ENCODE data around the gene EGFR.

The EGFR gene

GRCh38 chr7:55154096-55154495 is 135.3 kb downstream of the EGFR start:
- no peaks in the 10 kb centered on the region for H3K27me3 ChIP-seq (ENCODE audit: control insufficient read depth, insufficient read depth, low read length)
- no peak overlapping the region for H3K9ac ChIP-seq (ENCODE audit: low read length)

DNA sequence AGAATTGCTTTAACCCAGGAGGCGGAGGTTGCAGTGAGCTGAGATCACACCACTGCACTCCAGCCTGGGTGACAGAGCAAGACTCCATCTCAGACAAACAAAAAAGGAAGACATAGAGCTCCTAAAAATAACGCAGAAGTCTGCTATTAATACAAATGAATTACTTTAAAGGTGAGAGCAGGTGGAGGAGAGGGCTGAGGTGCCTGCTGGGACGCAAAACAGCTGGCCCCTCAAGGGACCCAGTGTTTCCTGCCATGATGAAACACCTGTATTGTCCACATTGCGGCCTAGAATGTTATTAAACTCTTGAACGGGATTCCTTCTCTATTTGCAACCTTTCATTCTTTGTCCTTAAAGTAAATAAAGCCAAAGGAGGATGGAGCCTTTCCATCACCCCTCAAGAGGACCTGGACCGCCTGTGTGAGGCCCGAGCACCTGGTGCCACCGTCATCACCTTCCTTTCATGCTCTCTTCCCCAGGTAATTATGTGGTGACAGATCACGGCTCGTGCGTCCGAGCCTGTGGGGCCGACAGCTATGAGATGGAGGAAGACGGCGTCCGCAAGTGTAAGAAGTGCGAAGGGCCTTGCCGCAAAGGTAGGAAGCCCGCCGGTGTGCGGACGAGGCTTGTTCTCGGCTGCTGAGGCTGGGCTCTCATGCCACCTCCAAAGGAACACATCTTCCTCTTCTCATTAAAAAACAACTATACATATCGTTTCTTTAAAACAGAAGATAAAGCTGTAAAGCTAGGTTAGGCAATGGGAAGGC is 136.7 kb downstream of the EGFR start:
- no peak overlapping the region for H3K9ac ChIP-seq (ENCODE audit: low read length)
- H3K36me3 ChIP-seq (ENCODE audit: control insufficient read depth, insufficient read depth, low read length) = no peaks in the 10 kb centered on the region
- H3K4me1 ChIP-seq (ENCODE audit: control insufficient read depth, insufficient read depth, low read length) = peaks cover 34% of the 10 kb centered on the region
- no peak overlapping the region for H3K4me3 ChIP-seq (ENCODE audit: low read depth, low read length)
- no peaks in the 10 kb centered on the region for H3K27me3 ChIP-seq (ENCODE audit: control insufficient read depth, insufficient read depth, low read length)
- no peak overlapping the region for H3K27ac ChIP-seq (ENCODE audit: low read depth, low read length)
- H3K9me3 ChIP-seq (ENCODE audit: control insufficient read depth, insufficient read depth, low read depth, low read length) = no peaks in the 10 kb centered on the region

More at GRCh38 chr7:55154096-55154495, 135.3 kb downstream of the EGFR start:
- peaks cover 32% of the 10 kb centered on the region for H3K4me1 ChIP-seq (ENCODE audit: control insufficient read depth, insufficient read depth, low read length)
- no peak overlapping the region for H3K4me3 ChIP-seq (ENCODE audit: low read depth, low read length)
- H3K36me3 ChIP-seq (ENCODE audit: control insufficient read depth, insufficient read depth, low read length) = no peaks in the 10 kb centered on the region
- no peak overlapping the region for H3K27ac ChIP-seq (ENCODE audit: low read depth, low read length)
- no peaks in the 10 kb centered on the region for H3K9me3 ChIP-seq (ENCODE audit: control insufficient read depth, insufficient read depth, low read depth, low read length)

GRCh38 chr7:55156919-55157763 is 138.3 kb downstream of the EGFR start:
- peak overlapping the region; percentile 31; the same call in 1 of the 2 replicates for H3K4me3 ChIP-seq (ENCODE audit: low read depth, low read length)
- no peaks in the 10 kb centered on the region for H3K27me3 ChIP-seq (ENCODE audit: control insufficient read depth, insufficient read depth, low read length)
- peaks cover 34% of the 10 kb centered on the region for H3K4me1 ChIP-seq (ENCODE audit: control insufficient read depth, insufficient read depth, low read length)
- no peaks in the 10 kb centered on the region for H3K36me3 ChIP-seq (ENCODE audit: control insufficient read depth, insufficient read depth, low read length)
- H3K9ac ChIP-seq (ENCODE audit: low read length) = peak overlapping the region; percentile 26
- no peak overlapping the region for H3K27ac ChIP-seq (ENCODE audit: low read depth, low read length)
- H3K9me3 ChIP-seq (ENCODE audit: control insufficient read depth, insufficient read depth, low read depth, low read length) = no peaks in the 10 kb centered on the region

DNA sequence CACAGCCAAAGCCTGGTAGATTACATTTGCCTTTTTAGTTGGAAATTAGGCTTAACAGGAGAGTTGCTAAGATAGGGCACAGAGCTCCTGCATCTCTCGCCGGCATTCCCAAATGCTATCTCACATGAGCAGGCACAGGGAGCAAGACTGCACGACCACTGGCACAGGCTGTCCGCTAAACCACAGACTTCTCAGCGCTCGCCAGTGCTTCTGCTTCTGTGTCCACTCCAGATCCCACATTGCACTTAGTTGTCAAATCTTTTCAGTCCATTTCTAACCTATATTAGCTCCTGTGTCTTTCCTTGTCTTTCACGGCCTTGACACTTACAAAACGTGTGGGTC is 138.9 kb downstream of the EGFR start:
- Histone ChIP-seq H3K36me3 (ENCODE audit: control insufficient read depth, insufficient read depth, low read length) (no peaks in the 10 kb centered on the region), H3K4me3 (ENCODE audit: low read depth, low read length) (no peak overlapping the region), H3K9me3 (ENCODE audit: control insufficient read depth, insufficient read depth, low read depth, low read length) (no peaks in the 10 kb centered on the region), H3K9ac (ENCODE audit: low read length) (no peak overlapping the region), H3K27ac (ENCODE audit: low read depth, low read length) (no peak overlapping the region), H3K4me1 (ENCODE audit: control insufficient read depth, insufficient read depth, low read length) (peaks cover 30% of the 10 kb centered on the region), H3K27me3 (ENCODE audit: control insufficient read depth, insufficient read depth, low read length) (no peaks in the 10 kb centered on the region)

GRCh38 chr7:55158541-55159382 is 139.9 kb downstream of the EGFR start:
- no peak overlapping the region for H3K4me3 ChIP-seq (ENCODE audit: low read depth, low read length)
- H3K9me3 ChIP-seq (ENCODE audit: control insufficient read depth, insufficient read depth, low read depth, low read length) = no peaks in the 10 kb centered on the region
- H3K4me1 ChIP-seq (ENCODE audit: control insufficient read depth, insufficient read depth, low read length) = peaks cover 28% of the 10 kb centered on the region
- no peak overlapping the region for H3K27ac ChIP-seq (ENCODE audit: low read depth, low read length)
- no peak overlapping the region for H3K9ac ChIP-seq (ENCODE audit: low read length)
- H3K36me3 ChIP-seq (ENCODE audit: control insufficient read depth, insufficient read depth, low read length) = no peaks in the 10 kb centered on the region
- no peaks in the 10 kb centered on the region for H3K27me3 ChIP-seq (ENCODE audit: control insufficient read depth, insufficient read depth, low read length)

GRCh38 chr7:55160539-55160938 is 141.7 kb downstream of the EGFR start:
- no peak overlapping the region for H3K9ac ChIP-seq (ENCODE audit: low read length)
- H3K36me3 ChIP-seq (ENCODE audit: control insufficient read depth, insufficient read depth, low read length) = no peaks in the 10 kb centered on the region
- H3K27ac ChIP-seq (ENCODE audit: low read depth, low read length) = no peak overlapping the region
- H3K27me3 ChIP-seq (ENCODE audit: control insufficient read depth, insufficient read depth, low read length) = no peaks in the 10 kb centered on the region
- no peak overlapping the region for H3K4me3 ChIP-seq (ENCODE audit: low read depth, low read length)
- H3K4me1 ChIP-seq (ENCODE audit: control insufficient read depth, insufficient read depth, low read length) = peaks cover 28% of the 10 kb centered on the region
- H3K9me3 ChIP-seq (ENCODE audit: control insufficient read depth, insufficient read depth, low read depth, low read length) = no peaks in the 10 kb centered on the region

GRCh38 chr7:55161154-55161687 is 142.4 kb downstream of the EGFR start:
- H3K4me3 ChIP-seq (ENCODE audit: low read depth, low read length) = no peak overlapping the region
- no peaks in the 10 kb centered on the region for H3K9me3 ChIP-seq (ENCODE audit: control insufficient read depth, insufficient read depth, low read depth, low read length)
- no peak overlapping the region for H3K27ac ChIP-seq (ENCODE audit: low read depth, low read length)
- no peak overlapping the region for H3K9ac ChIP-seq (ENCODE audit: low read length)
- H3K36me3 ChIP-seq (ENCODE audit: control insufficient read depth, insufficient read depth, low read length) = no peaks in the 10 kb centered on the region
- H3K27me3 ChIP-seq (ENCODE audit: control insufficient read depth, insufficient read depth, low read length) = no peaks in the 10 kb centered on the region
- H3K4me1 ChIP-seq (ENCODE audit: control insufficient read depth, insufficient read depth, low read length) = peaks cover 28% of the 10 kb centered on the region

- Histone ChIP-seq H3K27ac (ENCODE audit: low read depth, low read length) (no peak overlapping the region), H3K4me1 (ENCODE audit: control insufficient read depth, insufficient read depth, low read length) (peaks cover 16% of the 10 kb centered on the region; the same call in 1 of the 2 replicates), H3K9ac (ENCODE audit: low read length) (no peak overlapping the region), H3K4me3 (ENCODE audit: low read depth, low read length) (no peak overlapping the region), H3K36me3 (ENCODE audit: control insufficient read depth, insufficient read depth, low read length) (no peaks in the 10 kb centered on the region), H3K9me3 (ENCODE audit: control insufficient read depth, insufficient read depth, low read depth, low read length) (peaks cover 3% of the 10 kb centered on the region; the same call in 1 of the 2 replicates), H3K27me3 (ENCODE audit: control insufficient read depth, insufficient read depth, low read length) (no peaks in the 10 kb centered on the region)
These were observed 143.7 kb downstream of the EGFR start for GRCh38 chr7:55162476-55162875.

- H3K4me3 ChIP-seq (ENCODE audit: low read depth, low read length) = no peak overlapping the region
- peaks cover 3% of the 10 kb centered on the region; the same call in 1 of the 2 replicates for H3K9me3 ChIP-seq (ENCODE audit: control insufficient read depth, insufficient read depth, low read depth, low read length)
- H3K27me3 ChIP-seq (ENCODE audit: control insufficient read depth, insufficient read depth, low read length) = no peaks in the 10 kb centered on the region
- H3K9ac ChIP-seq (ENCODE audit: low read length) = no peak overlapping the region
- H3K4me1 ChIP-seq (ENCODE audit: control insufficient read depth, insufficient read depth, low read length) = peaks cover 5% of the 10 kb centered on the region; the same call in 1 of the 2 replicates
- H3K27ac ChIP-seq (ENCODE audit: low read depth, low read length) = no peak overlapping the region
- no peaks in the 10 kb centered on the region for H3K36me3 ChIP-seq (ENCODE audit: control insufficient read depth, insufficient read depth, low read length)
These were observed 144.9 kb downstream of the EGFR start for GRCh38 chr7:55163733-55164132.

DNA sequence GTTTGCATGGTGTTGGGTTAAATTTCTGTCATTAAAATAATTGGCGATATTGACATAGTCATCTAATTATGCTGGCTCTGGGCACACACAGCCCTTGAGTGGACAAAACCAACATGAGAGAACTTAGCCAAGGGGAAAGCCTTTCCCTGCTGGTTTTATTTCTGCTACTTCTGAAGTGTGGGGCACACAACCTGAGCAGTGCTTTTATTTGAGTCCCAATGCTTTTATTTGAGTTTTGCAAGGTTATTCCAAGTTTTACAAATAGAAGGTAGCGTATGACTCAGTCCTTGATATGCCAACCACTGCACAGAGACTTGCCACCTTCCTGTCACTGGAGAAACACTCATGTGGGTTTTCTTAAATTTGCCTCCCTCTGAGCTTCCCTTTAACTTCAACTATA is 145.7 kb downstream of the EGFR start:
- Histone ChIP-seq H3K27me3 (ENCODE audit: control insufficient read depth, insufficient read depth, low read length) (no peaks in the 10 kb centered on the region), H3K27ac (ENCODE audit: low read depth, low read length) (no peak overlapping the region), H3K4me1 (ENCODE audit: control insufficient read depth, insufficient read depth, low read length) (no peaks in the 10 kb centered on the region), H3K9me3 (ENCODE audit: control insufficient read depth, insufficient read depth, low read depth, low read length) (peaks cover 3% of the 10 kb centered on the region; the same call in 1 of the 2 replicates), H3K4me3 (ENCODE audit: low read depth, low read length) (no peak overlapping the region), H3K36me3 (ENCODE audit: control insufficient read depth, insufficient read depth, low read length) (no peaks in the 10 kb centered on the region), H3K9ac (ENCODE audit: low read length) (no peak overlapping the region)

Data from HUES6 (cell line).